ENCODE measurements around the gene TSPAN3.

Gene TSPAN3

GRCh38 chr15:77084436-77084835, 13.5 kb upstream of the TSPAN3 start:
- DNase-seq (ENCODE audit: low read depth in 2 of 2) = no peak

GRCh38 chr15:77083381-77084160, 12.7 kb upstream of the TSPAN3 start:
- DNase-seq (ENCODE audit: low read depth in 2 of 2) = peak; percentile 28 to 52

GRCh38 chr15:77081971-77082370, 11.1 kb upstream of the TSPAN3 start:
- no peak for DNase-seq (ENCODE audit: low read depth in 2 of 2)

- no peak for DNase-seq (ENCODE audit: low read depth in 2 of 2)
Measured at GRCh38 chr15:77076323-77076915, 5.5 kb upstream of the TSPAN3 start.

- no peak for DNase-seq (ENCODE audit: low read depth in 2 of 2)
Measured at GRCh38 chr15:77075528-77075927, 4.6 kb upstream of the TSPAN3 start.

- no peak for DNase-seq (ENCODE audit: low read depth in 2 of 2)
Measured at GRCh38 chr15:77074350-77074749, 3.4 kb upstream of the TSPAN3 start.

GRCh38 chr15:77071305-77072223, 655 bp upstream of the TSPAN3 start:
- DNase-seq (ENCODE audit: low read depth in 2 of 2) = no peak

GRCh38 chr15:77070180-77070494, 772 bp downstream of the TSPAN3 start:
- no peak for DNase-seq (ENCODE audit: low read depth in 2 of 2)

- DNase-seq (ENCODE audit: low read depth in 2 of 2) = no peak
Measured at GRCh38 chr15:77069521-77070121, 1.3 kb downstream of the TSPAN3 start.

- DNase-seq (ENCODE audit: low read depth in 2 of 2) = no peak
Measured at GRCh38 chr15:77068633-77069032, 2.3 kb downstream of the TSPAN3 start.

GRCh38 chr15:77067691-77068367, 3.1 kb downstream of the TSPAN3 start:
- DNase-seq (ENCODE audit: low read depth in 2 of 2) = no peak

GRCh38 chr15:77066971-77067690, 3.8 kb downstream of the TSPAN3 start:
- DNase-seq (ENCODE audit: low read depth in 2 of 2) = no peak

GRCh38 chr15:77064539-77065308, 6.2 kb downstream of the TSPAN3 start:
- DNase-seq (ENCODE audit: low read depth in 2 of 2) = no peak

- DNase-seq (ENCODE audit: low read depth in 2 of 2) = no peak
Measured at GRCh38 chr15:77064063-77064462, 6.8 kb downstream of the TSPAN3 start.

- DNase-seq (ENCODE audit: low read depth in 2 of 2) = no peak
Measured at GRCh38 chr15:77063249-77063648, 7.7 kb downstream of the TSPAN3 start.

- DNase-seq (ENCODE audit: low read depth in 2 of 2) = no peak
Measured at GRCh38 chr15:77060546-77060945, 10.4 kb downstream of the TSPAN3 start.

- DNase-seq (ENCODE audit: low read depth in 2 of 2) = no peak
Measured at GRCh38 chr15:77059786-77060361, 11.0 kb downstream of the TSPAN3 start.

GRCh38 chr15:77058468-77058867, 12.4 kb downstream of the TSPAN3 start:
- no peak for DNase-seq (ENCODE audit: low read depth in 2 of 2)

GRCh38 chr15:77057685-77058084, 13.2 kb downstream of the TSPAN3 start:
- DNase-seq (ENCODE audit: low read depth in 2 of 2) = no peak

- no peak for DNase-seq (ENCODE audit: low read depth in 2 of 2)
Measured at GRCh38 chr15:77057072-77057471, 13.8 kb downstream of the TSPAN3 start.

Data from stimulated activated CD8-positive, alpha-beta memory T cell treated with anti-CD3 and anti-CD28 coated beads, Interleukin-2, amount 100 ng/mL, for 48 hours (primary cell).